DMS79 (cell line): Measurements from ENCODE around the gene DAPK2.
"Not testable (repeated sequence)": the region's sequence is repeated elsewhere in the genome, so short reads cannot be mapped to it uniquely, and the experiment has no call there.

Experiments
- DNase-seq: peaks from one replicate; lab custom pipeline; 2025; lab: John Stamatoyannopoulos, UW

Gene DAPK2

DNA sequence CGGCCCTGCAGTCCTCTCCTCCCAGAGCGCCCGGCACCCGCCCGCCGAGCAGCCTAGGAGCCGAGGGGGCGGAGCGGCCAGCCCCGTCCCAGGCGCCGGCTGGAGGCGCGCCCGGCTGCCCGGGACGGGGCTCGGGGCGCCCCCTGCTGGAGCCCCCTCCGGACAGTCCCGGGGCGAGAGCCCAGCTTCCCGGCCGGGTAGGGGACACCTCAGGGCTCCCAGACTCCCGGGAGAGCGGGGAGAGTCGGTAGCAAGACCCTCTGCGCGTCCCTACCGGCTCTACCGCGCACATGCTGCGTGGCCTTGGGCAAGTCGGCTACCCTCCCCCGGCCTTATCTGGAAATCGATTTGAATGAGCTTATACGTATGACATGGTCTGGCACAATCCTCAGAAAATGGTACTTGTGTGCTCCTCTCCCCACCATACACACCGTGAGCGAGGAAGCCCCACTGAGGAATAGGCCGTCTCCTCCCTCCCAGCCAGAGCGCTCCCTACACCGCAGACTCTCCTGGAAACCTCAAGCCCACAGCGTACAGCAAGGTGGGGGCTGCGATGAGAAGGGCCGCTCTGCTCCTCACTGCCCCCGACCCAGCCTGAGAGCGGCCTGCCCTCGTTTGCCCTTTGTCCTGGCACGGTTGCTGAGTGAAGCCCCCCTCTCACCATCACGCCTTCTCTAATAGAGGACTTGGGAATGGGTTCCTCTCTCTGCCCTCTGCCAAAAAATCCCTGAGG lies at the start of gene DAPK2:
DAPK2 (minus strand) TSS at position 65 of the 733 bp plus-strand sequence. CDS start 6,224 bp downstream, outside the sequence.
- DNase-seq = no peak

GRCh38 chr15:64095431-64095794 lies 49.1 kb upstream of the DAPK2 start:
- DNase-seq = no peak

DNA sequence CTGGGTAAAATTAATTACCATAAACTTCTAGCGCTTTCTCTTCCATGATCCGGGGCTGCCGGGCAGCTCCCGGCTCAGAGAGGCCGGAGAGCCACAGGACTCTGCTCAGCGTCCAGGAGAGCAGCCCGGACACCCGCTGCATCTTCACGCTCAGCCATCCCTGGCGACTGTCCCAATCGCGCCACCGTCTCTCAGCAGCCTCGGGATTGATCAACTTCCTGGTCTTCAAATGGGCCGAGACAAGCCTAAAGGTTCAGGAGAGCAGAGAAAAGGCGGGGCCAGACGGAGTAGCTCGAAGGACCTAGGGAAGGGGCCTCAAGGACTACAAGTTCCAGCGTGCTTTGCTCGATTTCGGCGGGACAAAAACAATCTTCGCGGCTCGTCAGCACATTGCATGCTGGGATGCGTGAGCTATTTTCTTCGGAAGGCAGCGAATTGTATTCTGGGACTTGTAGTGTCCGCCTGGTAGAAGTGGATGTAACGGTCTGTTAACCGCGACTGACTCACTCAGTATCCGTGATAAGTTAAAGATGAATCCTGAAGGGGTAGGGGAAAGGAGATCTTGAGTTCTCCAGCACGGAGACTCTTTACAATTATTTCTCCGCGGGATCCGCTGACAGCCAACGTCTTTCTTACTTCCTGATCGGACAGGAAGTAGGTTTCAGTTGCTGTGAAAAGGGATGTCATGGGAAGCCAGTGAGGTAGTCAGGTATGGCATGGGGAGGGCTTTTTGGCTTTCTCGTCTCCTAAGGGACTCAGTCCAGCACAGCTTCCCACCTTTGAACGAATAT lies 47.5 kb upstream of the DAPK2 start, which contains the start of gene CIAO2A:
CIAO2A (minus strand) TSS at position 212 of the 791 bp plus-strand sequence; CDS start at position 142, 70 bp downstream.
- peak; percentile 82 for DNase-seq

- peak; percentile 17 for DNase-seq
These were observed 46.8 kb upstream of the DAPK2 start for GRCh38 chr15:64092864-64093626.

GRCh38 chr15:64092075-64092820 lies 46.0 kb upstream of the DAPK2 start:
- no peak for DNase-seq

DNA sequence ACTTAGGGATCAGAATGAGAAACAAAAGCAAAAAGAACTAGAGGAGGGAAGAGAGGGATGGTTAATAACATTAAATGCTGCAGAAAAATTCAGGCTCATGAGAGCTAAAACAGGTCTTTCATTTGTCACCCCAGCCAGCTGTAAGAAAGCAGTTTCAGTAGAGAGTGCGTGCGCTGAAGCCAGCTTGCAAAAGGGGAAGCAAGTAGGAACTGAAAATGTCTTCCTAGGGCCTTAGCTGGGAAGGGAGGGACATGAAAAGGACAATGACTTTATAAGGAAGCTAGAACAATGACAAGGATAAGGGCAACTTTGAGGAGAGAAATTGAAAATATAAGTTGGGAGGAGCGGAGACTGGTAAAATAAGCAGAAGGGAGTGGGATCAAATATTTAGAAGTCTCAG lies 44.2 kb upstream of the DAPK2 start:
- no peak for DNase-seq

DNA sequence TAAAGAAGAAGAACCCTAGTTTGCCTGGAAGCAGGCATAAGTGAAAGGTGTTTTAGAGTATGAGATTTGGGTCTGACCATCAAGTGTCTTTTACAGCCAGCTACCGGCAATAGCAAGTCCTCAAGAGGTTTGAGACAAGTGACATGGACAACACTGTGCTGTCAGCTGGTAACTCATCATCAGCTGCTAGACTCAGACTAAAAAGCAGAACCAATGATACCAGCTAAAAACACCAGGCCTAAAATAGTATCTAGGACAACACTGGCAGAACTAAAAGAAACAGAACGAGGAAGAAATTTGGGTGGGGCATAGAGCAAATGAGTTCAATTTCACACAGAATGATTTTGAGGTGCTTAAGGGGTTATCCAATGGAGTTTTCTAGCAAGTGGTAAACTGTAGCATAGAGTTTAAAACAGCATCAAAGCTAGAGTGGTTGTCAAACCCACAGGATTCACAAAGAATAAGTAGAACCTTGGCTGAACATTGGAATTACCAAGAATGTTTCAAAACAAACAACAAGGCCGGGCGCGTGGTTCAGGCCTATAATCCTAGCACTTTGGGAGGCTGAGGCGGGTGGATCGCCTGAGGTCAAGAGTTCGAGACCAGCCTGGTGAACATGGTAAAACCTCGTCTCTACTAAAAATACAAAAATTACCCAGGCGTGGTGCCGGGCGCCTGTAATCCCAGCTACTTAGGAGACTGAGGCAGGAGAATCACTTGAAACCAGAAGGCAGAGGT lies 43.4 kb upstream of the DAPK2 start:
- no peak for DNase-seq

DNA sequence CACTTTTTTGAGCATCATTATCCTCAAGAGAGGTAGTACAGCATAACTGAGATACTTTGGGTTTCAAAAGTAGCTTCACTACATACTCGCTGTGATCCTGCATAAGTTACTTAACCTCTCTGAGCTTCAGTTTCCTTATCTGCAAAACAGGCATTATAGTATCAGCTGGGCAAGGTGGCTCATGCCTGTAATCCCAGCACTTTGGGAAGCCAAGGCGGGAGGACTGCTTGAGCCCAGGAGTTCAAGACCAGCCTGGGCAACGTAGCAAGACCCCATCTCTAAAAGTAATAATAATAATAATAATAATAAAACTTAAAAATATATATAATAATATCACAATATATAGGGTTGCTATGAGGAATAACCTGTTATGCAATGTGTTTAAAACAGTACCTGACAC lies 36.5 kb upstream of the DAPK2 start:
- DNase-seq = no peak

GRCh38 chr15:64073496-64073895 lies 27.2 kb upstream of the DAPK2 start:
- not testable (repeated sequence) for DNase-seq

DNA sequence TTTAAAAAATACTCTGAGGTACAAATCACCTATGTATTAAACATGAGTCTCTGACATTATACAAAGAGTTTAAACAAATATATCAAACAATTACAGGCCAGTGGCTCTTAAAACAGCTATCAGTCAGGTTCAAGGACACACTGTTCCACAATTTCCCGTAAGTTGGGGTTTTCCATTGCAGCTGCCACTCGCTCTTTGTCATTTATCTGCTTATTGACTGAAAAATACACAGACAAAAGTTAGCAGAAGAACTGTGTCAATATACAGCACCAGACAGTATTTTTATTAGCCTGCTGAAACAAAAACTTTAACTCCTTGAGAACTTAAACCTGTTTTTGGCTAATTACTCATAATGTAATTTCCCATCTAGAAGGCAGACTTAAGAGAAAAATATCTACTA lies 26.5 kb upstream of the DAPK2 start:
- no peak for DNase-seq

GRCh38 chr15:64071931-64072765 lies 25.9 kb upstream of the DAPK2 start:
- DNase-seq = no peak

DNA sequence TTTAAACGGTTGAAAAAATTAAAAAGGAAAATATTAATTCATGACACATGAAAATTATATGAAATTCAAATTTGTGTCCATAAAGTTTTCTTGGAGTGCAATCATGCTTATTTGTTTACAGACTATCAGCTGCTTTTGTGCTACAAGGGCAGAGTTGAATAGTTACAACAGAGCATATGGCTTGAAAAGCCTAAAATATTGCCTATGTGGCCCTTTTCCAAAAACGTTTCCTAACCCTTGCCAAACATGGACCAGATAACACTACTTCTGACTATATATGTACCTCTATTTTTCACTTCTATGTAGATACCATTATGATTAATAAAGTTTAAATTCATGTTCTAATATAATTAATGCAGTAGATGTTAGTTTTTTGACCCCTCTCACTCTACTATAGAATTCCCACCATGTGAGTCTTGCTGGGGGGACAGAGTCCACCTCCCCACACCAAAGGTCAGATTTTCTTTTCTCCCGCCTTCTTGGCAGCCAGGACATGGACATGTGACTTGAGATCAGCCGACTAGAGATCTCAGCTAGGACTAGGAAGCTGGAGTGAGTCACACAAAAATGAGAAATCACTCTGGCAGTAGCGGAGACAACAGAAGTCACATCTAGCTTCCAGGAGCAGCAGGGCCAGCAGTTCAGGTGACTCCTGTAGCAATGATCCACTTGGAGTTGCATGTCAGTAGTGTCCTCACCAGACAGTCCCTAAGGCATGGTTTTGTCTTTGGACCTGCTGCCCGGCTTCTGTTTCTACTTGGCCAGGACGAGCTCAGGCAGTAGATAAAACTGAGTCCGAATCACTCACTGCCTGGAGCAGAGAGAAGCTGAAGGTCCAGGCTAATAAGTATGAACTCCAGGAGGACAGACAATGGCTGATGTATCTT lies 24.9 kb upstream of the DAPK2 start:
- no peak for DNase-seq

DNA sequence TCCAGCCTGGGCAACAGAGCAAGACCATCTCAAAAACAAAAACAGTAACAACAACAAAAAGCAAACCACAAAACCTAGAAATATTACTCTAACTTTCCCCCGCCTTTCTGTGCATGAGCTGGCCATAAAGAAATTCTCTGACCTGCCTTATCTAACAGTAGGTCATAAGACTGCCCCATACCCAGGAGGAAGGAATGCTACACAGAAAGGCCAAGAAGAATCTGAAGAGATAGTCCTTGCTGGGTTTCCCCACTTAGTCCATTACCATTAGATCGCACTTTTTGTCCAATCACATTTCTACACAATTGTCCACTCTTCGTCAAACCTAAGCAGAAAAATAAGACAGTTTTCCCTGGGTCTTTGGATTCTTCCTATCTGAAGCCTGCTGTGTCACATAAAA lies 23.8 kb upstream of the DAPK2 start:
- DNase-seq = no peak

DNA sequence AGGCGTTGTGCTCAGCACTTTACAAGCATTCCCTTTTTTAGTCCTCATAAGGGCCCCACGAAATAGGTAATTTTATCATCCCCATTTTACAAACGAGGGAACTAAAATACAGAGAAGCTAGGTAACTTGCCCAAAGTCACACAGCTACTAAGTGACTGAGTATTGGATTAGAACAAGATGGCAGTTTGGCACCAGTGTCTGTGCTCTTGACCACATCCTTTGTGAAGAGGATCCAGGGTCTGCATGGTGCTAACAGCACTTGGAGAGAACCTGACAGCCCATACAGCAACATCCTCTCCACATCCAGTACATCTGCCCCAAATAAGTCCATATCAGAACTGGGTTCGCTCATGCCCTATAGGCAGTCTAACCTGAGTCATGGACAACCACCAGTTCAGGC lies 21.8 kb upstream of the DAPK2 start:
- no peak for DNase-seq

GRCh38 chr15:64067564-64068030 lies 21.3 kb upstream of the DAPK2 start:
- no peak for DNase-seq

GRCh38 chr15:64066451-64066850 lies 20.2 kb upstream of the DAPK2 start:
- no peak for DNase-seq

- no peak for DNase-seq
These were observed 14.4 kb upstream of the DAPK2 start for GRCh38 chr15:64060716-64061115.

- DNase-seq = not testable (repeated sequence)
These were observed 12.8 kb upstream of the DAPK2 start for GRCh38 chr15:64059104-64059503.

DNA sequence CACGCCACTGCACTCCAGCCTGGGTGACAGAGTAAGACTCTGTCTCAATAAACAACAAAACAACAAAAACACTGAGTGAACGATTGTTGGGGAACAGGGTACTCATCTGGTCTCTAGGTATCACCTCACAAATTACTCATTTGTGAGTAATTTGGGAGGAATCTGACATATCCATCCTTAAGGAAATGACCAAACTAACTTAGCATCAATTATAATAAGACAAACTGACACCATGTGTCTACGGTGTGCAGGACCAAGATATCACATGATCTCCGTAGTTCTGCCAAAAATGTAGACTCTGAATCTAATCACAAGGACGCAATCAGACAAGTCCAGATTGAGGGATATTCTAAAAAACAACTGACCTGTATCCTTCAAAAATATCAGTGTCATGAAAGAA lies 12.0 kb upstream of the DAPK2 start:
- DNase-seq = no peak
